Esophagus muscularis mucosa (tissue), 4 donors: ENCODE measurements around the gene ZNF526. TPM values are rescaled to one million over a fixed set of nuclear protein-coding genes. Genes with fewer than 3 reads are reported as not detected.
A peak's percentile ranks its signal among the peaks of the same experiment; 100 is the strongest.

Experiments used
- DNase-seq: peaks from one replicate; pipeline ENCODE4 v3.0.0-alpha.2; 2017; ENCODE audit errors: extremely low spot score
- H3K27ac ChIP-seq, 4 donors: fragments of 200-600 bp; sonication (generic); replicated peaks in 1 of 4; 1 replicate in 3 of 4; 2 replicates in 1 of 4; pipeline ENCODE4 v1.5.1; 2016 to 2019; ENCODE audit warnings: mild to moderate bottlenecking in 1 of 4
- H3K27me3 ChIP-seq, 4 donors: fragments of 200-600 bp; sonication (generic); one replicate each; pipeline versions ENCODE4 v1.5.1 to v1.6.0; 2016 to 2019
- H3K36me3 ChIP-seq, 4 donors: fragments of 200-600 bp; sonication (generic); one replicate each; pipeline ENCODE4 v1.5.1; 2016 to 2019
- H3K4me1 ChIP-seq, 4 donors: fragments of 200-600 bp; sonication (generic); one replicate each; pipeline ENCODE4 v1.5.1; 2016 to 2019
- H3K4me3 ChIP-seq, 4 donors: fragments of 200-600 bp; sonication (generic); 1 replicate in 2 of 4; 2 replicates in 2 of 4; pipeline ENCODE4 v1.5.1; 2016 to 2019; ENCODE audit warnings: mild to moderate bottlenecking in 4 of 4, moderate library complexity in 1 of 4
- H3K9me3 ChIP-seq, 4 donors: fragments of 200-600 bp; sonication (generic); 1 replicate in 3 of 4; 2 replicates in 1 of 4; pipeline ENCODE4 v1.5.1; 2016 to 2019
- CTCF ChIP-seq, 3 experiments: fragments of 200-600 bp in 2 of 3; fragments of 450-650 bp in 1 of 3; sonication (generic) in 2 of 3; IDR thresholded peaks; one replicate each; pipeline ENCODE4 v1.5.1; 2017 to 2019; ENCODE audit warnings: antibody characterized with exemption in 3 of 3, mild to moderate bottlenecking in 2 of 3, moderate library complexity in 1 of 3
- EP300 ChIP-seq: sonication (generic); formaldehyde crosslinking; IDR thresholded peaks from one replicate; pipeline ENCODE4 v1.6.1; 2017; ENCODE audit warnings: antibody characterized with exemption
- POLR2A ChIP-seq: fragments of 450-650 bp; IDR thresholded peaks from one replicate; pipeline ENCODE4 v1.6.1; 2017; ENCODE audit warnings: antibody characterized with exemption, moderate library complexity, mild to moderate bottlenecking, low read depth
- POLR2AphosphoS5 ChIP-seq, 2 donors: sonication (generic); formaldehyde crosslinking; IDR thresholded peaks; one replicate each; pipeline ENCODE4 v1.6.1; 2017; ENCODE audit warnings: antibody characterized with exemption in 2 of 2
- WGBS: methylation state at CpG from one replicate; pipeline ENCODE4 v1.1.5; 2018; 5-methylcytosine and 5-hydroxymethylcytosine counted together
- intact Hi-C: fragments of 100-400 bp; cut with DNase I; formaldehyde crosslinking; loops from one replicate; pipeline ENCODE4 v1.15.1; 2023
- total RNA-seq, 4 donors: library from RNA; depleted of rRNA; stranded (reverse); fragments of >200 nt; gene quantifications; one replicate each; pipeline versions ENCODE4 v1.1.0 to v1.2.1, GENCODE V29; 2016

ZNF526 gene
- total RNA-seq, 4 donors from 2014 or later = 4.3 to 8.6 (median 7.1) TPM

GRCh38 chr19:42273407-42274064 is 53.4 kb downstream of the ZNF526 start:
- WGBS = 92% methylated on average over 41 of the region's 43 CpGs
- intact Hi-C loops = no loop called here
- Histone ChIP-seq H3K4me1 (peaks cover 53 to 85% (median 81%) of the 10 kb centered on the region in 4 donors), H3K27ac (no peak overlapping the region), H3K9me3 (no peaks in the 10 kb centered on the region), H3K27me3 (no peaks in the 10 kb centered on the region), H3K36me3 (peaks cover 21 to 54% (median 38%) of the 10 kb centered on the region in 4 donors), H3K4me3 (no peak overlapping the region)
- no peak for DNase-seq
- TF ChIP-seq EP300 = no peak
- TF ChIP-seq POLR2AphosphoS5 (IDR thresholded peaks at IDR 0.05) = no peak
- TF ChIP-seq CTCF (IDR thresholded peaks at IDR 0.05) = no peak
- TF ChIP-seq POLR2A = no peak

GRCh38 chr19:42274065-42274682 is 54.1 kb downstream of the ZNF526 start:
- DNase-seq = no peak
- Histone ChIP-seq H3K27ac (peak overlapping the region in 1 of 4 donors; percentile 19), H3K27me3 (no peaks in the 10 kb centered on the region), H3K4me3 (no peak overlapping the region), H3K36me3 (peaks cover 21 to 54% (median 38%) of the 10 kb centered on the region in 4 donors), H3K4me1 (peaks cover 59 to 91% (median 87%) of the 10 kb centered on the region in 4 donors), H3K9me3 (no peaks in the 10 kb centered on the region)
- intact Hi-C loops = no loop called here
- 88% methylated on average over 13 of the region's 22 CpGs for WGBS
- TF ChIP-seq POLR2AphosphoS5 (IDR thresholded peaks at IDR 0.05) = no peak
- TF ChIP-seq EP300 = no peak
- TF ChIP-seq CTCF (IDR thresholded peaks at IDR 0.05) = no peak
- no peak for TF ChIP-seq POLR2A

- Histone ChIP-seq H3K36me3 (peaks cover 21 to 54% (median 38%) of the 10 kb centered on the region in 4 donors), H3K27me3 (no peaks in the 10 kb centered on the region), H3K27ac (peak overlapping the region; percentile 19 to 99 (median 62)), H3K9me3 (no peaks in the 10 kb centered on the region), H3K4me1 (peaks cover 63 to 94% (median 88%) of the 10 kb centered on the region in 4 donors), H3K4me3 (no peak overlapping the region)
- TF ChIP-seq CTCF (IDR thresholded peaks at IDR 0.05) (no peak), EP300 (no peak), POLR2A (no peak), POLR2AphosphoS5 (IDR thresholded peaks at IDR 0.05) (no peak)
- no peak for DNase-seq
- intact Hi-C loops = no loop called here
- WGBS = 38% methylated on average over 6 of the region's 7 CpGs
These were observed 55.0 kb downstream of the ZNF526 start for GRCh38 chr19:42275103-42275502.

GRCh38 chr19:42275517-42275916 is 55.4 kb downstream of the ZNF526 start:
- Histone ChIP-seq H3K36me3 (peaks cover 21 to 54% (median 38%) of the 10 kb centered on the region in 4 donors), H3K4me1 (peaks cover 59 to 94% (median 86%) of the 10 kb centered on the region in 4 donors), H3K4me3 (no peak overlapping the region), H3K27ac (peak overlapping the region; percentile 19 to 99 (median 62)), H3K9me3 (no peaks in the 10 kb centered on the region), H3K27me3 (no peaks in the 10 kb centered on the region)
- whole genome bisulfite sequencing = 85% methylated on average over 3 of the region's 3 CpGs
- TF ChIP-seq POLR2AphosphoS5 (IDR thresholded peaks at IDR 0.05) (no peak), CTCF (IDR thresholded peaks at IDR 0.05) (no peak), POLR2A (no peak), EP300 (no peak)
- DNase-seq = no peak
- intact Hi-C loops = no loop called here
